Activated CD8-positive, alpha-beta T cell treated with anti-CD3 and anti-CD28 coated beads for 36 hours (primary cell): ENCODE data around the gene PIEZO1. TPM values are rescaled to one million over a fixed set of nuclear protein-coding genes. Genes with fewer than 3 reads are reported as not detected.

Source experiments
- ATAC-seq: fragments of 200-7000 bp; cut with Tn5 transposase; one replicate; pipeline ENCODE4 v1.10.0; 2021; ENCODE audit warnings: mild to moderate bottlenecking, moderate library complexity
- CTCF ChIA-PET: fragments of 350-600 bp; sonication (Branson Sonifier 250); formaldehyde crosslinking; loops from one replicate; lab custom pipeline; 2021; ENCODE audit warnings: antibody characterized with exemption; lab: Charles Lee
- POLR2A ChIA-PET: fragments of 350-600 bp; sonication (Branson Sonifier 250); formaldehyde crosslinking; loops from one replicate; lab custom pipeline; 2021; ENCODE audit warnings: antibody characterized with exemption; lab: Charles Lee
- DNase-seq: peaks from one replicate; pipeline ENCODE4 v3.0.0-alpha.2; 2020
- H3K27ac Mint-ChIP-seq: one replicate; pipeline ENCODE4 v1.8.0; 2021; ENCODE audit warnings: mild to moderate bottlenecking, mixed read lengths
- H3K27me3 Mint-ChIP-seq: one replicate; pipeline ENCODE4 v1.8.0; 2021; ENCODE audit warnings: mixed read lengths
- H3K36me3 Mint-ChIP-seq: one replicate; pipeline ENCODE4 v1.8.0; 2021; ENCODE audit warnings: low read depth, mixed read lengths
- H3K4me1 Mint-ChIP-seq: one replicate; pipeline ENCODE4 v1.8.0; 2021; ENCODE audit warnings: low read depth, mixed read lengths
- H3K4me3 Mint-ChIP-seq: one replicate; pipeline ENCODE4 v1.8.0; 2021; ENCODE audit warnings: mild to moderate bottlenecking, moderate library complexity, mixed read lengths
- H3K9me3 Mint-ChIP-seq: one replicate; pipeline ENCODE4 v1.8.0; 2021; ENCODE audit warnings: mixed read lengths
- CTCF ChIP-seq: fragments of 200-600 bp; IDR thresholded peaks from one replicate; pipeline ENCODE4 v1.8.0; 2022; ENCODE audit warnings: antibody characterized with exemption, mild to moderate bottlenecking
- intact Hi-C: fragments of 100-400 bp; cut with micrococcal nuclease; formaldehyde crosslinking; loops from one replicate; pipeline ENCODE4 v1.10.0; 2022
- total RNA-seq, 2 experiments: library from RNA; stranded (reverse); gene quantifications; one replicate each; pipeline ENCODE4 v1.2.3, GENCODE V29; 2021

PIEZO1 gene
- total RNA-seq, 2 experiments from 2014 or later = 87.7 to 91.8 TPM

GRCh38 chr16:88820385-88821025, 35.5 kb upstream of the PIEZO1 start:
- intact Hi-C loops = loop anchor here (10.0 kb wide), 1 partner anchor 354 kb away; the partner anchor contains the start of gene CDH15
- Mint-ChIP-seq H3K27ac (no peak overlapping the region), H3K9me3 (no peaks in the 10 kb centered on the region), H3K4me1 (no peaks in the 10 kb centered on the region), H3K27me3 (no peaks in the 10 kb centered on the region), H3K4me3 (no peak overlapping the region), H3K36me3 (no peaks in the 10 kb centered on the region)
- no peak for DNase-seq
- ATAC-seq = no peak
- ChIA-PET CTCF (no interaction called here), POLR2A (interaction anchor here (1.6 kb wide), 1 partner anchor 8 kb away, joined by 6 read pairs; no protein-coding TSS in a partner anchor)
- no peak for TF ChIP-seq CTCF

- ChIA-PET POLR2A (no interaction called here), CTCF (no interaction called here)
- Mint-ChIP-seq H3K27ac (no peak overlapping the region), H3K4me1 (no peaks in the 10 kb centered on the region), H3K36me3 (no peaks in the 10 kb centered on the region), H3K27me3 (no peaks in the 10 kb centered on the region), H3K9me3 (no peaks in the 10 kb centered on the region), H3K4me3 (no peak overlapping the region)
- intact Hi-C loops = no loop called here
- no peak for TF ChIP-seq CTCF
- DNase-seq (no peak), ATAC-seq (no peak)
These were observed 34.1 kb upstream of the PIEZO1 start for GRCh38 chr16:88819126-88819525.

- CTCF ChIA-PET = no interaction called here
- H3K27ac Mint-ChIP-seq = no peak overlapping the region
- DNase-seq = no peak
- H3K27me3 Mint-ChIP-seq = no peaks in the 10 kb centered on the region
- H3K4me1 Mint-ChIP-seq = peaks cover 2% of the 10 kb centered on the region
- no peaks in the 10 kb centered on the region for H3K36me3 Mint-ChIP-seq
- no peak for ATAC-seq
- POLR2A ChIA-PET = interaction anchor here (0.9 to 1.2 kb wide), 2 partner anchors 33 to 35 kb away, joined by 3 read pairs; no protein-coding TSS in a partner anchor
- TF ChIP-seq CTCF = no peak
- intact Hi-C loops = no loop called here
- H3K9me3 Mint-ChIP-seq = no peaks in the 10 kb centered on the region
- no peak overlapping the region for H3K4me3 Mint-ChIP-seq
These were observed 33.5 kb upstream of the PIEZO1 start for GRCh38 chr16:88818575-88818874.

- ATAC-seq = no peak
- no peaks in the 10 kb centered on the region for H3K27me3 Mint-ChIP-seq
- H3K4me3 Mint-ChIP-seq = no peak overlapping the region
- POLR2A ChIA-PET = interaction anchor here (0.6 to 1.2 kb wide), 4 partner anchors 34 to 110 kb away, joined by 3 read pairs; no protein-coding TSS in a partner anchor
- TF ChIP-seq CTCF = no peak
- no peak for DNase-seq
- CTCF ChIA-PET = interaction anchor here (0.8 kb wide), 1 partner anchor 39 kb away, joined by 4 read pairs; the partner anchor contains the start of genes GALNS and TRAPPC2L
- intact Hi-C loops = no loop called here
- no peaks in the 10 kb centered on the region for H3K9me3 Mint-ChIP-seq
- no peaks in the 10 kb centered on the region for H3K36me3 Mint-ChIP-seq
- H3K4me1 Mint-ChIP-seq = peaks cover 2% of the 10 kb centered on the region
- no peak overlapping the region for H3K27ac Mint-ChIP-seq
These were observed 33.0 kb upstream of the PIEZO1 start for GRCh38 chr16:88817785-88818574.
